OCI-LY1 (cell line): ENCODE results near the gene HOTAIR.

Experiments
- H2AFZ ChIP-seq: fragments of 200-600 bp; sonication (generic), shearing (Covaris generic); 2 replicates; pipeline ENCODE4 v1.6.0; 2014; ENCODE audit warnings: antibody characterized with exemption, mild to moderate bottlenecking, low read length
- H3F3A ChIP-seq: fragments of 200-600 bp; sonication (generic), shearing (Covaris generic); 2 replicates; pipeline ENCODE4 v1.6.0; 2014; ENCODE audit warnings: mild to moderate bottlenecking, antibody characterized with exemption, low read length, moderate library complexity; ENCODE audit not compliant: insufficient read depth
- H3K27ac ChIP-seq: fragments of 200-600 bp; sonication (generic); 2 replicates; pipeline ENCODE4 v1.5.1; 2014; ENCODE audit warnings: low read length, mixed run types, mild to moderate bottlenecking, low read depth; ENCODE audit not compliant: poor library complexity, severe bottlenecking
- H3K27me3 ChIP-seq: fragments of 200-600 bp; sonication (generic); 2 replicates; pipeline ENCODE4 v1.6.0; 2014; ENCODE audit warnings: antibody characterized with exemption, mild to moderate bottlenecking, low read length, moderate library complexity; ENCODE audit not compliant: insufficient read depth
- H3K36me3 ChIP-seq: fragments of 200-600 bp; sonication (generic); 2 replicates; pipeline ENCODE4 v1.6.1; 2014; ENCODE audit warnings: mild to moderate bottlenecking, antibody characterized with exemption, low read length, moderate library complexity, mixed read lengths; ENCODE audit not compliant: insufficient read depth
- H3K4me1 ChIP-seq: fragments of 200-600 bp; sonication (generic); 2 replicates; pipeline ENCODE4 v1.5.1; 2014; ENCODE audit warnings: mild to moderate bottlenecking, low read length, moderate library complexity; ENCODE audit not compliant: insufficient read depth, severe bottlenecking
- H3K4me2 ChIP-seq: fragments of 200-600 bp; sonication (generic), shearing (Covaris generic); 2 replicates; pipeline ENCODE4 v1.6.1; 2014; ENCODE audit warnings: low read length
- H3K4me3 ChIP-seq: fragments of 200-600 bp; sonication (generic); 2 replicates; pipeline ENCODE4 v1.5.1; 2014; ENCODE audit warnings: low read length, low read depth, mild to moderate bottlenecking, mixed read lengths; ENCODE audit not compliant: poor library complexity, severe bottlenecking
- H3K79me2 ChIP-seq: fragments of 200-600 bp; shearing (Covaris generic); 2 replicates; pipeline ENCODE4 v1.6.1; 2016; ENCODE audit warnings: mixed run types, low read length, mixed read lengths; ENCODE audit not compliant: insufficient read depth
- H3K9ac ChIP-seq: fragments of 200-600 bp; sonication (generic), shearing (Covaris generic); 2 replicates; pipeline ENCODE4 v1.6.1; 2014; ENCODE audit warnings: mild to moderate bottlenecking, low read length, mixed read lengths
- H3K9me2 ChIP-seq: fragments of 200-600 bp; sonication (generic), shearing (Covaris generic); 2 replicates; pipeline ENCODE4 v1.6.1; 2014; ENCODE audit warnings: low read depth, mild to moderate bottlenecking, low read length, mixed read lengths
- H3K9me3 ChIP-seq: fragments of 200-600 bp; shearing (Covaris generic); 2 replicates; pipeline ENCODE4 v1.6.1; 2014; ENCODE audit warnings: low read length, mixed read lengths
- H4K20me1 ChIP-seq: fragments of 200-600 bp; sonication (generic), shearing (Covaris generic); 2 replicates; pipeline ENCODE4 v1.6.0; 2016; ENCODE audit warnings: mild to moderate bottlenecking, low read length; ENCODE audit not compliant: insufficient read depth
- CTCF ChIP-seq: fragments of 200-600 bp; sonication (generic), shearing (Covaris generic); IDR thresholded peaks from 2 replicates; pipeline ENCODE4 v1.5.1; 2017; ENCODE audit warnings: mild to moderate bottlenecking, antibody characterized with exemption, low read length, moderate library complexity, mixed read lengths
- EZH2 ChIP-seq: fragments of 200-600 bp; sonication (generic), shearing (Covaris generic); IDR thresholded peaks from 2 replicates; pipeline ENCODE4 v1.8.0; 2017; ENCODE audit warnings: borderline replicate concordance, mixed run types, mild to moderate bottlenecking, antibody characterized with exemption, low read length, moderate library complexity, mixed read lengths

The HOTAIR gene

GRCh38 chr12:53976172-53976822 lies 1.5 kb upstream of the HOTAIR start:
- H3K27me3 ChIP-seq = no peaks in the 10 kb centered on the region
- H2AFZ ChIP-seq = no peak overlapping the region
- no peaks in the 10 kb centered on the region for H3K79me2 ChIP-seq
- no peaks in the 10 kb centered on the region for H3K36me3 ChIP-seq
- H3K4me2 ChIP-seq = no peak overlapping the region
- no peak overlapping the region for H3K4me3 ChIP-seq
- no peak overlapping the region for H3K9ac ChIP-seq
- no peaks in the 10 kb centered on the region for H3K9me3 ChIP-seq
- no peaks in the 10 kb centered on the region for H3F3A ChIP-seq
- TF ChIP-seq EZH2 (no peak), CTCF (no peak)
- no peaks in the 10 kb centered on the region for H3K9me2 ChIP-seq
- H4K20me1 ChIP-seq = no peaks in the 10 kb centered on the region
- H3K4me1 ChIP-seq = peaks cover 3% of the 10 kb centered on the region
- H3K27ac ChIP-seq = no peak overlapping the region

GRCh38 chr12:53975479-53976152 lies 862 bp upstream of the HOTAIR start:
- Histone ChIP-seq H3K27me3 (no peaks in the 10 kb centered on the region), H4K20me1 (no peaks in the 10 kb centered on the region), H3K9ac (no peak overlapping the region), H3K4me2 (no peak overlapping the region), H3K9me3 (no peaks in the 10 kb centered on the region), H3K9me2 (no peaks in the 10 kb centered on the region), H3K79me2 (no peaks in the 10 kb centered on the region), H3K4me3 (no peak overlapping the region), H3F3A (no peaks in the 10 kb centered on the region), H3K4me1 (peaks cover 3% of the 10 kb centered on the region), H3K27ac (no peak overlapping the region), H2AFZ (no peak overlapping the region), H3K36me3 (no peaks in the 10 kb centered on the region)
- TF ChIP-seq EZH2 (no peak), CTCF (no peak)

GRCh38 chr12:53975064-53975471 lies 314 bp upstream of the HOTAIR start:
- no peak overlapping the region for H3K4me3 ChIP-seq
- H3K27ac ChIP-seq = no peak overlapping the region
- TF ChIP-seq CTCF (no peak), EZH2 (no peak)
- no peak overlapping the region for H3K4me2 ChIP-seq
- H2AFZ ChIP-seq = no peak overlapping the region
- H3K9me2 ChIP-seq = no peaks in the 10 kb centered on the region
- H3K79me2 ChIP-seq = no peaks in the 10 kb centered on the region
- no peaks in the 10 kb centered on the region for H3K27me3 ChIP-seq
- no peaks in the 10 kb centered on the region for H3K9me3 ChIP-seq
- H4K20me1 ChIP-seq = no peaks in the 10 kb centered on the region
- no peak overlapping the region for H3K9ac ChIP-seq
- no peaks in the 10 kb centered on the region for H3F3A ChIP-seq
- no peaks in the 10 kb centered on the region for H3K36me3 ChIP-seq
- peaks cover 3% of the 10 kb centered on the region for H3K4me1 ChIP-seq
